IMR-90 (cell line): ENCODE data around the gene PLB1. TPM values are rescaled to one million over a fixed set of nuclear protein-coding genes. Genes with fewer than 3 reads are reported as not detected.

Experiments used
- ATAC-seq: fragments of 200-7000 bp; cut with Tn5 transposase; 2 replicates; pipeline ENCODE4 v1.9.1; 2020; ENCODE audit warnings: low read depth, mild to moderate bottlenecking, moderate library complexity
- BruUV-seq: library from RNA; stranded (reverse); fragments of 400-500 nt; replicated peaks from 2 replicates; lab custom pipeline; 2021; lab: Mats Ljungman, UMichigan
- CTCF ChIA-PET: fragments of 300-600 bp; formaldehyde crosslinking; extraction: SDS; loops from one replicate; lab custom pipeline; 2021; ENCODE audit warnings: antibody characterized with exemption; lab: Yijun Ruan, JAX
- POLR2A ChIA-PET: fragments of 300-600 bp; sonication (Branson Sonifier 250); formaldehyde crosslinking; loops from one replicate; lab custom pipeline; 2022; ENCODE audit warnings: antibody characterized with exemption; ENCODE audit not compliant: unreplicated experiment; lab: Charles Lee
- DNase-seq: peaks from one replicate; pipeline ENCODE4 v3.0.0; 2013
- H2AFZ ChIP-seq: replicated peaks from 2 replicates; pipeline ENCODE3; 2013; ENCODE audit warnings: low read length, mild to moderate bottlenecking; ENCODE audit not compliant: poor library complexity
- H2AK5ac ChIP-seq: 2 replicates; pipeline ENCODE4 v1.6.1; 2013; ENCODE audit warnings: low read depth, low read length, inconsistent platforms
- H2AK9ac ChIP-seq: replicated peaks from 2 replicates; pipeline ENCODE3; 2013; ENCODE audit warnings: mild to moderate bottlenecking, low read depth, low read length, moderate library complexity; ENCODE audit not compliant: poor library complexity
- H2BK120ac ChIP-seq: 2 replicates; pipeline ENCODE4 v1.6.1; 2013; ENCODE audit warnings: low read depth, low read length, inconsistent platforms
- H2BK15ac ChIP-seq: 3 replicates; pipeline ENCODE4 v1.6.1; 2013; ENCODE audit warnings: low read depth, low read length, inconsistent platforms
- H2BK20ac ChIP-seq: 2 replicates; pipeline ENCODE4 v1.6.1; 2013; ENCODE audit warnings: low read depth, mild to moderate bottlenecking, inconsistent platforms, low read length, moderate library complexity
- H2BK5ac ChIP-seq: 2 replicates; pipeline ENCODE4 v1.6.1; 2013; ENCODE audit warnings: mild to moderate bottlenecking, low read depth, low read length, inconsistent platforms; ENCODE audit not compliant: poor library complexity, severe bottlenecking
- H3K14ac ChIP-seq: replicated peaks from 2 replicates; pipeline ENCODE4 v1.6.1; 2013; ENCODE audit warnings: low read depth, low read length, inconsistent platforms
- H3K18ac ChIP-seq: 2 replicates; pipeline ENCODE4 v1.6.1; 2013; ENCODE audit warnings: low read depth, low read length, control low read depth
- H3K23ac ChIP-seq: 2 replicates; pipeline ENCODE4 v1.6.1; 2013; ENCODE audit warnings: low read depth, low read length, inconsistent platforms
- H3K27ac ChIP-seq: 2 replicates; pipeline ENCODE4 v1.5.1; 2013; ENCODE audit warnings: mild to moderate bottlenecking, control low read depth, low read length; ENCODE audit not compliant: insufficient read depth
- H3K27me3 ChIP-seq: 2 replicates; pipeline ENCODE4 v1.6.1; 2013; ENCODE audit warnings: low read length; ENCODE audit not compliant: control insufficient read depth, insufficient read depth
- H3K36me3 ChIP-seq: 2 replicates; pipeline ENCODE4 v1.6.1; 2013; ENCODE audit warnings: low read length, mixed read lengths; ENCODE audit not compliant: control insufficient read depth, insufficient read depth
- H3K4ac ChIP-seq: 2 replicates; pipeline ENCODE4 v1.6.1; 2013; ENCODE audit warnings: low read depth, low read length, inconsistent platforms
- H3K4me1 ChIP-seq: 2 replicates; pipeline ENCODE4 v1.6.1; 2013; ENCODE audit warnings: low read length, mixed read lengths; ENCODE audit not compliant: control insufficient read depth, insufficient read depth
- H3K4me2 ChIP-seq: 2 replicates; pipeline ENCODE4 v1.6.1; 2013; ENCODE audit warnings: low read depth, mild to moderate bottlenecking, control low read depth, low read length, moderate library complexity
- H3K4me3 ChIP-seq: 2 replicates; pipeline ENCODE4 v1.5.1; 2013; ENCODE audit warnings: low read depth, mild to moderate bottlenecking, control low read depth, low read length, moderate library complexity; ENCODE audit not compliant: insufficient read depth
- H3K56ac ChIP-seq: 2 replicates; pipeline ENCODE4 v1.6.1; 2013; ENCODE audit warnings: low read length, inconsistent platforms; ENCODE audit not compliant: insufficient read depth; ENCODE audit errors: extremely low read depth
- H3K79me1 ChIP-seq, 2 experiments: 2 replicates each; pipeline ENCODE4 v1.6.1; 2013; ENCODE audit warnings: low read length in 2 of 2, inconsistent platforms in 1 of 2, low read depth in 1 of 2
- H3K9ac ChIP-seq: 2 replicates; pipeline ENCODE4 v1.6.1; 2013; ENCODE audit warnings: low read depth, low read length, control low read depth
- H3K9me1 ChIP-seq: 2 replicates; pipeline ENCODE4 v1.6.1; 2013; ENCODE audit warnings: low read length, inconsistent platforms; ENCODE audit not compliant: insufficient read depth
- H3K9me3 ChIP-seq: 2 replicates; pipeline ENCODE4 v1.6.1; 2013; ENCODE audit warnings: low read length; ENCODE audit not compliant: control insufficient read depth, insufficient read depth
- H4K20me1 ChIP-seq: 2 replicates; pipeline ENCODE4 v1.6.1; 2013; ENCODE audit warnings: low read length, inconsistent platforms; ENCODE audit not compliant: insufficient read depth
- H4K5ac ChIP-seq: 2 replicates; pipeline ENCODE4 v1.6.1; 2013; ENCODE audit warnings: mild to moderate bottlenecking, low read depth, low read length, control low read depth
- H4K8ac ChIP-seq, 2 experiments: 2 replicates each; pipeline ENCODE4 v1.6.1; 2013; ENCODE audit warnings: low read depth in 2 of 2, low read length in 2 of 2, control low read depth in 1 of 2, inconsistent platforms in 1 of 2
- H4K91ac ChIP-seq: 2 replicates; pipeline ENCODE4 v1.6.1; 2013; ENCODE audit warnings: low read depth, low read length, inconsistent platforms; ENCODE audit not compliant: insufficient read depth
- BHLHE40 ChIP-seq: fragments of 150-350 bp; IDR thresholded peaks from 2 replicates; pipeline ENCODE4 v1.6.1; 2016; ENCODE audit warnings: mild to moderate bottlenecking, low read depth, low read length
- MAFK ChIP-seq: IDR thresholded peaks from 2 replicates; pipeline ENCODE4 v1.6.1; 2012; ENCODE audit warnings: low read depth, low read length, improper control_type of control experiment
- MAZ ChIP-seq: IDR thresholded peaks from 2 replicates; pipeline ENCODE4 v1.6.1; 2012; ENCODE audit warnings: low read depth, mild to moderate bottlenecking, low read length, improper control_type of control experiment, moderate library complexity, borderline replicate concordance
- MXI1 ChIP-seq: IDR thresholded peaks from 2 replicates; pipeline ENCODE4 v1.6.1; 2012; ENCODE audit warnings: low read depth, mild to moderate bottlenecking, low read length, moderate library complexity, borderline replicate concordance
- POLR2A ChIP-seq: IDR thresholded peaks from 2 replicates; pipeline ENCODE4 v1.6.1; 2012; ENCODE audit warnings: mild to moderate bottlenecking, low read depth, low read length
- RAD21 ChIP-seq: IDR thresholded peaks from 2 replicates; pipeline ENCODE4 v1.6.1; 2012; ENCODE audit warnings: low read length, improper control_type of control experiment
- RFX5 ChIP-seq: IDR thresholded peaks from 2 replicates; pipeline ENCODE4 v1.8.0; 2012; ENCODE audit warnings: low read depth, mild to moderate bottlenecking, low read length, moderate library complexity
- SMC3 ChIP-seq: fragments of 150-350 bp; IDR thresholded peaks from 2 replicates; pipeline ENCODE4 v1.6.1; 2016; ENCODE audit warnings: low read depth, mild to moderate bottlenecking, antibody characterized with exemption, low read length, moderate library complexity
- WGBS, 2 experiments: methylation state at CpG; one replicate each; pipeline versions ENCODE4 v1.1.5 to v1.1.7; 2013; ENCODE audit warnings: missing lambda C conversion rate in 2 of 2; ENCODE audit not compliant: insufficient read length in 1 of 2; ENCODE audit errors: extremely low coverage in 2 of 2; 5-methylcytosine and 5-hydroxymethylcytosine counted together
- dilution Hi-C: fragments of 300-500 bp; cut with HindIII; formaldehyde crosslinking; loops from one replicate; pipeline ENCODE4 v1.14.3; 2018; ENCODE audit warnings: low sequenced_read_pairs; ENCODE audit not compliant: unreplicated experiment
- in situ Hi-C: fragments of 300-500 bp; cut with MboI; formaldehyde crosslinking; loops from 3 replicates; pipeline ENCODE4 v1.14.3; 2019; ENCODE audit warnings: low sequenced_read_pairs, inconsistent platforms, mixed read lengths
- intact Hi-C: fragments of 100-400 bp; cut with micrococcal nuclease; formaldehyde crosslinking; loops from 2 replicates; pipeline ENCODE4 v1.10.0; 2022
- polyA plus RNA-seq, 3 experiments: library from polyadenylated mRNA; depleted of rRNA; stranded (reverse); fragments of >200 nt; gene quantifications; 2 replicates each; pipeline ENCODE4 v1.2.3, GENCODE V29; 2012; ENCODE audit warnings: low replicate concordance in 1 of 3
- total RNA-seq: library from RNA; depleted of rRNA; stranded (reverse); fragments of >200 nt; gene quantifications from 2 replicates; pipeline ENCODE4 v1.2.3, GENCODE V29; 2012
- TF ChIP-seq, protein P1 (sequence below): conservative IDR thresholded peaks from 2 replicates; pipeline ENCODE4 v1.5.1; 2012; ENCODE audit warnings: mild to moderate bottlenecking, low read depth, low read length, improper control_type of control experiment
- TF ChIP-seq, protein P2 (sequence below): fragments of 150-350 bp; IDR thresholded peaks from 2 replicates; pipeline ENCODE4 v1.6.1; 2017; ENCODE audit warnings: mild to moderate bottlenecking, antibody characterized with exemption, low read length, low read depth
- TF ChIP-seq, protein P3 (sequence below): fragments of 150-350 bp; IDR thresholded peaks from 2 replicates; pipeline ENCODE4 v1.6.1; 2016; ENCODE audit warnings: low read depth, mild to moderate bottlenecking, low read length, moderate library complexity, borderline replicate concordance

PLB1 gene
- total and polyA plus RNA-seq, 2 of the 4 experiments (the other 2 are of a cell fraction): 0.74 to 0.90 TPM

DNA sequence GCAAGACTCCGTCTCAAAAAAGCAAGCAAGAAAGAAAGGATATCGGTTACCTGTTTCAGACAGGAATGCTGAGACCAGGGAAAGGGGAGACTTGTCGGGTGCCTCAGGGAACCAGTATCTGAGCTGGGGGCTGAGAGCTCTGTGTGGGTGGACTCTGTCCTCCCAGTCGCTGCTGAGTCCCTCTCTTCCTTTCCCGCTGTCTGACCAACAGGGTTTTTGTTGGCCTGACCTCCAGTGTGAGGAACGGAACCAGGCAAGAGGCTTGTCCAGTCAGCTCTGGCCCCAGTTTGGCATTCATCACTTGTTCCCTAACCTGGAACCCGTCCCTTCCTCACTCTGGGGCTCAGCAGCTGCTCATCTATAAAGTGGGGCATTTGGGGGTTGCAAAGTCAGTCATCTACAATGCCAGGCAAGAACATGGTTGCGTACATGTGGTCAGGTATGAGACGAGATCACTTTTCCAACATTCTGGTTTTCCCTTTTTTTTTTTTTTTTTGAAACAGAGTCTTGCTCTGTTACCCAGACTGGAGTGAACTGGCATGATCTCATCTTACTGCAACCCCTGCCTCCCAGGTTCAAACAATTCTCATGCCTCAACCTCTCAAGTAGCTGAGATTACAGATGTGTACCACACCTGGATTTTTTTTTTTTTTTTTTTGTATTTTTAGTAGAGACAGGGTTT, 116.4 kb downstream of the PLB1 start (continued):
- TF ChIP-seq, protein P1, sequence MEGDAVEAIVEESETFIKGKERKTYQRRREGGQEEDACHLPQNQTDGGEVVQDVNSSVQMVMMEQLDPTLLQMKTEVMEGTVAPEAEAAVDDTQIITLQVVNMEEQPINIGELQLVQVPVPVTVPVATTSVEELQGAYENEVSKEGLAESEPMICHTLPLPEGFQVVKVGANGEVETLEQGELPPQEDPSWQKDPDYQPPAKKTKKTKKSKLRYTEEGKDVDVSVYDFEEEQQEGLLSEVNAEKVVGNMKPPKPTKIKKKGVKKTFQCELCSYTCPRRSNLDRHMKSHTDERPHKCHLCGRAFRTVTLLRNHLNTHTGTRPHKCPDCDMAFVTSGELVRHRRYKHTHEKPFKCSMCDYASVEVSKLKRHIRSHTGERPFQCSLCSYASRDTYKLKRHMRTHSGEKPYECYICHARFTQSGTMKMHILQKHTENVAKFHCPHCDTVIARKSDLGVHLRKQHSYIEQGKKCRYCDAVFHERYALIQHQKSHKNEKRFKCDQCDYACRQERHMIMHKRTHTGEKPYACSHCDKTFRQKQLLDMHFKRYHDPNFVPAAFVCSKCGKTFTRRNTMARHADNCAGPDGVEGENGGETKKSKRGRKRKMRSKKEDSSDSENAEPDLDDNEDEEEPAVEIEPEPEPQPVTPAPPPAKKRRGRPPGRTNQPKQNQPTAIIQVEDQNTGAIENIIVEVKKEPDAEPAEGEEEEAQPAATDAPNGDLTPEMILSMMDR: no peak

DNA sequence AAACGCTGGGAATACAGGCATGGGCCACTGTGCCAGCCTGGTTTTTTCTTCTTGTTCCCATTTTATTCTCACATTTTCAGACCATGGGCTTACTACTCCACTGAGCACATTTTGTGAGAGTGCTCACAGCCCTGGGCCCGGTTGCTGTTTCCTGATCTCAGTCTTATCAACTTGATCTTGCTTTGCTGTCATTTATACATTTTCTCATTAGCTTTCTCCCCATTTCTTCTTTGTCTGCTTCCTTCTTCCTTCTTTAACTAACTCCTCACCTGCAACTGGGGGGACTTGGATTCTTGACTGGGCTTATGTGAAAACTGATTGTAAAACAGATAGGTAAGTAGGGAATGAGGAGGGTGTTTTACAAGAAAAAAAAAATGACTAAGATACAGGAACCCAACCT, 117.3 kb downstream of the PLB1 start:
- no peak overlapping the region for H3K27ac ChIP-seq
- no peak overlapping the region for H3K56ac ChIP-seq
- no peak overlapping the region for H3K23ac ChIP-seq
- H2AK5ac ChIP-seq: no peak overlapping the region
- H4K91ac ChIP-seq: no peak overlapping the region
- no peaks in the 10 kb centered on the region for H3K36me3 ChIP-seq
- no peak overlapping the region for H3K14ac ChIP-seq
- no peaks in the 10 kb centered on the region; the same call in 1 of the 2 replicates for H4K20me1 ChIP-seq
- intact Hi-C loops (no loop called here), in situ Hi-C loops (no loop called here), dilution Hi-C loops (no loop called here)
- no peak overlapping the region for H3K4me3 ChIP-seq
- peaks cover 0 to 5% of the 10 kb centered on the region in 2 experiments; a peak in 1 of 4 replicates for H3K79me1 ChIP-seq
- no peak overlapping the region for H3K4me2 ChIP-seq
- ChIA-PET POLR2A (no interaction called here), CTCF (interaction anchor here (0.7 kb wide), 3 partner anchors 71 to 204 kb away, joined by 3 to 7 read pairs (median 4); no protein-coding TSS in a partner anchor)
- no peak overlapping the region for H2BK20ac ChIP-seq
- no peak for DNase-seq
- ATAC-seq: no peak
- 80% methylated on average over 2 of the region's 2 CpGs; no CpG with 5 or more reads in 1 of the 2 experiments for WGBS, 2 experiments
- no peak overlapping the region for H4K5ac ChIP-seq
- H3K9ac ChIP-seq: no peak overlapping the region
- no peak for TF ChIP-seq SMC3
- no peak for TF ChIP-seq POLR2A
- TF ChIP-seq MXI1: no peak
- TF ChIP-seq BHLHE40: no peak
- no peak for TF ChIP-seq RFX5
- no peak for TF ChIP-seq RAD21
- TF ChIP-seq, protein P2, sequence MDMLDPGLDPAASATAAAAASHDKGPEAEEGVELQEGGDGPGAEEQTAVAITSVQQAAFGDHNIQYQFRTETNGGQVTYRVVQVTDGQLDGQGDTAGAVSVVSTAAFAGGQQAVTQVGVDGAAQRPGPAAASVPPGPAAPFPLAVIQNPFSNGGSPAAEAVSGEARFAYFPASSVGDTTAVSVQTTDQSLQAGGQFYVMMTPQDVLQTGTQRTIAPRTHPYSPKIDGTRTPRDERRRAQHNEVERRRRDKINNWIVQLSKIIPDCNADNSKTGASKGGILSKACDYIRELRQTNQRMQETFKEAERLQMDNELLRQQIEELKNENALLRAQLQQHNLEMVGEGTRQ: no peak
- TF ChIP-seq MAFK: no peak
- no peak for TF ChIP-seq MAZ
- TF ChIP-seq, protein P3, sequence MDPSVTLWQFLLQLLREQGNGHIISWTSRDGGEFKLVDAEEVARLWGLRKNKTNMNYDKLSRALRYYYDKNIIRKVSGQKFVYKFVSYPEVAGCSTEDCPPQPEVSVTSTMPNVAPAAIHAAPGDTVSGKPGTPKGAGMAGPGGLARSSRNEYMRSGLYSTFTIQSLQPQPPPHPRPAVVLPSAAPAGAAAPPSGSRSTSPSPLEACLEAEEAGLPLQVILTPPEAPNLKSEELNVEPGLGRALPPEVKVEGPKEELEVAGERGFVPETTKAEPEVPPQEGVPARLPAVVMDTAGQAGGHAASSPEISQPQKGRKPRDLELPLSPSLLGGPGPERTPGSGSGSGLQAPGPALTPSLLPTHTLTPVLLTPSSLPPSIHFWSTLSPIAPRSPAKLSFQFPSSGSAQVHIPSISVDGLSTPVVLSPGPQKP: no peak
- H3K18ac ChIP-seq: no peak overlapping the region
- no peak overlapping the region for H2AK9ac ChIP-seq
- peaks cover 13% of the 10 kb centered on the region for H3K4me1 ChIP-seq
- H3K27me3 ChIP-seq: no peaks in the 10 kb centered on the region
- no peak overlapping the region for H2AFZ ChIP-seq
- peaks cover 17% of the 10 kb centered on the region for H3K9me1 ChIP-seq
- no TSS peak for BruUV-seq
- H2BK5ac ChIP-seq: no peak overlapping the region
- no peak overlapping the region for H4K8ac ChIP-seq
- H3K4ac ChIP-seq: peak overlapping the region; percentile 15; the same call in 1 of the 2 replicates
- H2BK15ac ChIP-seq: no peak overlapping the region
- H2BK120ac ChIP-seq: no peak overlapping the region
- H3K9me3 ChIP-seq: no peaks in the 10 kb centered on the region
